ENCODE results near the gene AGO1. TPM values are rescaled to one million over a fixed set of nuclear protein-coding genes. Genes with fewer than 3 reads are reported as not detected.

AGO1 gene
- total and polyA plus RNA-seq, 4 donors = 3.7 to 28.6 (median 13.4) TPM

DNA sequence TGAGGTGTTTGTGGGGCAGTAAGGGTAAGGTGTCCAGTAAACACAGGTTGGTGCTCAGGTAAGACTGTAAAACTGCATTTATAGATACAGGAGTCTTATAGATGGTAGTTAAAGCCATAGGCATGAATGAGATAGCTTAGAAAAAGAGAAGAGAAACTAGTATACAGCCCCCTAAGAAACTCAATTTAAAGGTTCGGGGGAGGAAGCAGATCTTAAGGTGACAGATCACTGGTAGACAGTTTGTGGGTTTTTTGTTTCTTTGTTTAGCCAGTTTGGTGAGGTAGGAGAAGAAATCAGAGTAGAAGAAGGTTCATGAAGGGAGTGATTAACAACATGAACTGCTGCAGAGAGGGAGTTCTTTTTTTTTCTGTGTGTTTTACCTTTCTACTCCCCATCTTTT, 41.8 kb downstream of the AGO1 start:
- no peaks in the 10 kb centered on the region for H3K9me3 ChIP-seq (ENCODE audit: control insufficient read depth in 4 of 4, insufficient read depth in 3 of 4, low read length in 3 of 4)
- no peak overlapping the region for H3K27ac ChIP-seq (ENCODE audit: low read depth in 1 of 2, low read length in 1 of 2)
- DNase-seq (no peak), ATAC-seq (ENCODE audit: insufficient read depth, low FRiP score) (no peak)
- TF ChIP-seq, protein P1, sequence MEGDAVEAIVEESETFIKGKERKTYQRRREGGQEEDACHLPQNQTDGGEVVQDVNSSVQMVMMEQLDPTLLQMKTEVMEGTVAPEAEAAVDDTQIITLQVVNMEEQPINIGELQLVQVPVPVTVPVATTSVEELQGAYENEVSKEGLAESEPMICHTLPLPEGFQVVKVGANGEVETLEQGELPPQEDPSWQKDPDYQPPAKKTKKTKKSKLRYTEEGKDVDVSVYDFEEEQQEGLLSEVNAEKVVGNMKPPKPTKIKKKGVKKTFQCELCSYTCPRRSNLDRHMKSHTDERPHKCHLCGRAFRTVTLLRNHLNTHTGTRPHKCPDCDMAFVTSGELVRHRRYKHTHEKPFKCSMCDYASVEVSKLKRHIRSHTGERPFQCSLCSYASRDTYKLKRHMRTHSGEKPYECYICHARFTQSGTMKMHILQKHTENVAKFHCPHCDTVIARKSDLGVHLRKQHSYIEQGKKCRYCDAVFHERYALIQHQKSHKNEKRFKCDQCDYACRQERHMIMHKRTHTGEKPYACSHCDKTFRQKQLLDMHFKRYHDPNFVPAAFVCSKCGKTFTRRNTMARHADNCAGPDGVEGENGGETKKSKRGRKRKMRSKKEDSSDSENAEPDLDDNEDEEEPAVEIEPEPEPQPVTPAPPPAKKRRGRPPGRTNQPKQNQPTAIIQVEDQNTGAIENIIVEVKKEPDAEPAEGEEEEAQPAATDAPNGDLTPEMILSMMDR (IDR thresholded peaks at IDR 0.05; ENCODE audit: control extremely low read depth, extremely low read depth) = no peak
- 71 to 73% methylated on average over 1 of the region's 1 CpG for WGBS, 2 donors
- no peak overlapping the region for H3K4me3 ChIP-seq
- H3K36me3 ChIP-seq (ENCODE audit: control insufficient read depth in 4 of 4, insufficient read depth in 4 of 4, low read length in 4 of 4) = peaks cover 0 to 14% (median 5%) of the 10 kb centered on the region in 4 donors
- no peaks in the 10 kb centered on the region for H3K27me3 ChIP-seq (ENCODE audit: control insufficient read depth in 3 of 3, insufficient read depth in 3 of 3, low read length in 2 of 3)
- no peak overlapping the region for H3K9ac ChIP-seq (ENCODE audit: insufficient read depth in 1 of 2, low read length in 2 of 2)
- peaks cover 0 to 3% (median 0%) of the 10 kb centered on the region in 5 donors for H3K4me1 ChIP-seq (ENCODE audit: control insufficient read depth in 5 of 5, insufficient read depth in 5 of 5, low read length in 5 of 5)

DNA sequence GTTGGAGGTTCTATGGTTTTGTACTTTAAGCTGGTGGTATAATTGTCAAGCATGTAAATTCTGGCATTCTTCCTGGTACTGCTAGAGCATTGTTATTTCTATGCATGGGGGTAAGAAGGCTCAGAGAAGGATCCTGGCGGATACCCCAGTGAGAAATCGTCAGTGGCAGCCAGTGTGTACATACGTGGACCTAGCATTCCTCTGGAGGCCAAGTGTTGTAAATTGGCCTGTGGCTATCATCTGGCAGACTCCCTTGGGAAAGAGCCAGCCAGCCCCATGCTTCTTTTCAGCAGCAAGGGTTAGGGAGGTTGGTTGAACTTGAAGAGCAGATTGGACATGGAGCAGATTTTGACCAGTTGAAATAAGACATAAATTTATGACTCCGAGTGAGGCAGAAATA, 42.7 kb downstream of the AGO1 start:
- Histone ChIP-seq H3K4me3 (no peak overlapping the region), H3K27ac (ENCODE audit: low read depth in 1 of 2, low read length in 1 of 2) (no peak overlapping the region), H3K9me3 (ENCODE audit: control insufficient read depth in 4 of 4, insufficient read depth in 3 of 4, low read length in 3 of 4) (no peaks in the 10 kb centered on the region), H3K9ac (ENCODE audit: insufficient read depth in 1 of 2, low read length in 2 of 2) (no peak overlapping the region), H3K27me3 (ENCODE audit: control insufficient read depth in 3 of 3, insufficient read depth in 3 of 3, low read length in 2 of 3) (no peaks in the 10 kb centered on the region), H3K36me3 (ENCODE audit: control insufficient read depth in 4 of 4, insufficient read depth in 4 of 4, low read length in 4 of 4) (peaks cover 0 to 9% (median 0%) of the 10 kb centered on the region in 4 donors), H3K4me1 (ENCODE audit: control insufficient read depth in 5 of 5, insufficient read depth in 5 of 5, low read length in 5 of 5) (peaks cover 0 to 6% (median 0%) of the 10 kb centered on the region in 5 donors)
- 60 to 79% methylated on average over 4 of the region's 4 CpGs for WGBS, 2 donors
- DNase-seq (peak; percentile 19 to 49 (median 42)), ATAC-seq (ENCODE audit: insufficient read depth, low FRiP score) (no peak)
- TF ChIP-seq, protein P1 (IDR thresholded peaks at IDR 0.05; ENCODE audit: control extremely low read depth, extremely low read depth) = no peak

DNA sequence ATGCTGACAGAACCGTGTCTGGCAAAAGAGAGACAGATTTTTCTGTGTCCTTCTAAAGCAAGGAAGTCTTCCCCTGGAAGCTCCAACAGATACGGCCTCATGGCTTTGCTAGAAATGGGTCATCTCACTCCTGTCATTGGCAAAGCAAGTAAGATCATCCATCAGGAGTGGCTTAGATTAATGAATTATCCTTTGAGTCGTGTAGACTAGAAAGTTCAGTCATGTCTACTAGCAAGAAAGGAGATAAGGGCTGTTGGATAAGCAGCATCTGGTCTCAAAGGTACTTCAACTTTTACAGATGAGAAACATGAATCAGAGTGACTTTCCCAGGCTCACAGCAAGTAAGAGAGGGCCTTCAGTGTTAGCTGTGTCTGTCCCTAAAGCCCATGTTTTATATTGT, 44.5 kb downstream of the AGO1 start:
- Histone ChIP-seq H3K4me3 (no peak overlapping the region), H3K4me1 (ENCODE audit: control insufficient read depth in 5 of 5, insufficient read depth in 5 of 5, low read length in 5 of 5) (peaks cover 0 to 13% (median 0%) of the 10 kb centered on the region in 5 donors), H3K27me3 (ENCODE audit: control insufficient read depth in 3 of 3, insufficient read depth in 3 of 3, low read length in 2 of 3) (no peaks in the 10 kb centered on the region), H3K9ac (ENCODE audit: insufficient read depth in 1 of 2, low read length in 2 of 2) (no peak overlapping the region), H3K9me3 (ENCODE audit: control insufficient read depth in 4 of 4, insufficient read depth in 3 of 4, low read length in 3 of 4) (no peaks in the 10 kb centered on the region), H3K36me3 (ENCODE audit: control insufficient read depth in 4 of 4, insufficient read depth in 4 of 4, low read length in 4 of 4) (peaks cover 0 to 4% (median under 1%) of the 10 kb centered on the region in 4 donors), H3K27ac (ENCODE audit: low read depth in 1 of 2, low read length in 1 of 2) (no peak overlapping the region)
- ATAC-seq (ENCODE audit: insufficient read depth, low FRiP score) = no peak
- no peak for DNase-seq
- TF ChIP-seq, protein P1 (IDR thresholded peaks at IDR 0.05; ENCODE audit: control extremely low read depth, extremely low read depth) = no peak
- 65 to 72% methylated on average over 3 of the region's 3 CpGs for WGBS, 2 donors
